GM12872 (cell line): ENCODE measurements around the gene KRT75.

Experiments used
- TF ChIP-seq, protein P1 (sequence below): IDR thresholded peaks from 3 replicates; pipeline ENCODE4 v1.5.1; 2011; ENCODE audit warnings: low read depth, mild to moderate bottlenecking, low read length, moderate library complexity; ENCODE audit not compliant: insufficient read depth

The KRT75 gene

GRCh38 chr12:52414936-52415335 is 19.2 kb downstream of the KRT75 start:
- TF ChIP-seq, protein P1, sequence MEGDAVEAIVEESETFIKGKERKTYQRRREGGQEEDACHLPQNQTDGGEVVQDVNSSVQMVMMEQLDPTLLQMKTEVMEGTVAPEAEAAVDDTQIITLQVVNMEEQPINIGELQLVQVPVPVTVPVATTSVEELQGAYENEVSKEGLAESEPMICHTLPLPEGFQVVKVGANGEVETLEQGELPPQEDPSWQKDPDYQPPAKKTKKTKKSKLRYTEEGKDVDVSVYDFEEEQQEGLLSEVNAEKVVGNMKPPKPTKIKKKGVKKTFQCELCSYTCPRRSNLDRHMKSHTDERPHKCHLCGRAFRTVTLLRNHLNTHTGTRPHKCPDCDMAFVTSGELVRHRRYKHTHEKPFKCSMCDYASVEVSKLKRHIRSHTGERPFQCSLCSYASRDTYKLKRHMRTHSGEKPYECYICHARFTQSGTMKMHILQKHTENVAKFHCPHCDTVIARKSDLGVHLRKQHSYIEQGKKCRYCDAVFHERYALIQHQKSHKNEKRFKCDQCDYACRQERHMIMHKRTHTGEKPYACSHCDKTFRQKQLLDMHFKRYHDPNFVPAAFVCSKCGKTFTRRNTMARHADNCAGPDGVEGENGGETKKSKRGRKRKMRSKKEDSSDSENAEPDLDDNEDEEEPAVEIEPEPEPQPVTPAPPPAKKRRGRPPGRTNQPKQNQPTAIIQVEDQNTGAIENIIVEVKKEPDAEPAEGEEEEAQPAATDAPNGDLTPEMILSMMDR: no peak

DNA sequence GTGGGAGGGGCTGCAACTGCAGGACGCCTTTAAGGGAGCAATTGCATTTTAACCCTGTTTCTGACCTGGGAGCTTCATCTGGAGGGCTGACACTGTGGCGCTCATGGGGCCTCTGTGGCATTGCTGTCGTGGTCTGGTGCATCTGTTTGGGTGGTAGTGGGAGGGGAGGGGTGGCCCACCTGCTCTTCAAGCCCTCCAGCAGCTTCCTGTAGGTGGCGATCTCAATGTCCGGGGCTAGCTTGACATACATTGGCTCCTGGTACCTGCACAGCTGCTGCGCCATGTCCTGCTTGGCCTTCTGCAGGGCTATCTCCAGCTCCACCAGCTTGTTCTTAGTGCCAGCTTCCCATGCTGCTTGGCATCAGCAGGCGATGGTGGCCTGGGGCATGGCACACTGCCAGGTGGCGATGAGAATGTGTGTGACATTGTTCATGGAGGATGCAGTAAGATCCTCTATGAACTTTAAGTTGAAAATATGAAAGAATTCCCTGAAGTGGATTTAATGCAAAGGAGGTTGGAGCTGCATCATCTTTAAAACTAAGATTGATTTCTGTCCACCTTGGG is 20.3 kb downstream of the KRT75 start:
- TF ChIP-seq, protein P1: no peak

DNA sequence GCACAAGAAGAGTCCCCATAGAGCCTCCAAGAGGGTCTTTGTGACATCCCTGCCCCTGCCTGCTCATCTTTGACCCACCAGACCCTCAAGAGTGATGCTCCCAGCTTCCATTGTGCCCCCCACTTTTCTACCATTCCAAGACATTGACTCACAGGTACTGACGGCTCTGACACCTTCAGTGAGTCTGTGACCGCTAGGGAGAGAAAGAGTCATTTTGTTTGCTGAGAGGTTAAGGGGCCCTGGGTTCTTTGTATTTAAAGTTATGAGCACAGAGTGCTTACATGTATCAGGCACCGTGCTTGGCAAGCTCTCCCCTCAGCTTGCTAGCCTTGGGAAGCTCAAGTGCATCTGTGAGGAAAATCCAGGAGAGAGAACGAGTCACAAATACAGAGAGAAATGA is 21.0 kb downstream of the KRT75 start:
- TF ChIP-seq, protein P1: no peak

GRCh38 chr12:52411815-52412214 is 22.4 kb downstream of the KRT75 start:
- TF ChIP-seq, protein P1: no peak

- TF ChIP-seq, protein P1: no peak
These were observed 26.3 kb downstream of the KRT75 start for GRCh38 chr12:52407918-52408317.

- TF ChIP-seq, protein P1: no peak
These were observed 28.2 kb downstream of the KRT75 start, which contains the start of gene KRT82 for GRCh38 chr12:52405922-52406385. KRT82 (minus strand) TSS chr12:52406335; CDS start chr12:52406277, 58 bp downstream.

- TF ChIP-seq, protein P1: no peak
These were observed 29.2 kb downstream of the KRT75 start for GRCh38 chr12:52404951-52405350.
